Left ventricle myocardium inferior (tissue), 1 donor: ENCODE results near the gene DMRT1. TPM values are rescaled to one million over a fixed set of nuclear protein-coding genes. Genes with fewer than 3 reads are reported as not detected.

Source experiments
- DNase-seq: peaks from one replicate; pipeline ENCODE4 v3.0.0-alpha.2; 2020
- H3K27ac ChIP-seq: fragments of 200-600 bp; replicated peaks from 2 replicates; pipeline ENCODE4 v1.8.0; 2021
- H3K27me3 ChIP-seq: fragments of 200-600 bp; 2 replicates; pipeline ENCODE4 v1.8.0; 2021; ENCODE audit warnings: low read depth
- H3K36me3 ChIP-seq: fragments of 200-600 bp; 2 replicates; pipeline ENCODE4 v1.8.0; 2021
- H3K4me1 ChIP-seq: fragments of 200-600 bp; 2 replicates; pipeline ENCODE4 v1.8.0; 2021
- H3K4me3 ChIP-seq: fragments of 200-600 bp; 2 replicates; pipeline ENCODE4 v1.8.0; 2021; ENCODE audit warnings: mild to moderate bottlenecking, moderate library complexity
- H3K9me3 ChIP-seq: fragments of 200-600 bp; replicated peaks from 2 replicates; pipeline ENCODE4 v1.8.0; 2021
- intact Hi-C: fragments of 100-400 bp; cut with micrococcal nuclease; formaldehyde crosslinking; loops from one replicate; pipeline ENCODE4 v1.11.0; 2022
- total RNA-seq: library from RNA; stranded (reverse); fragmentation: NEBNext Ultra II Directional; extraction: Animal tissue kit (Norgen Biotek cat#: 25700); gene quantifications from one replicate; pipeline ENCODE4 v1.2.1, GENCODE V29; 2021
- TF ChIP-seq, protein P1 (sequence below): fragments of 200-600 bp; IDR thresholded peaks from 2 replicates; pipeline ENCODE4 v1.8.0; 2021; ENCODE audit warnings: antibody characterized with exemption, mild to moderate bottlenecking, borderline replicate concordance
- donor health status: DM: no; HTN: yes; CAD: no; lungs with severe emphysema.

Gene DMRT1
- total RNA-seq, 1 donor from 2014 or later: not detected

- TF ChIP-seq, protein P1, sequence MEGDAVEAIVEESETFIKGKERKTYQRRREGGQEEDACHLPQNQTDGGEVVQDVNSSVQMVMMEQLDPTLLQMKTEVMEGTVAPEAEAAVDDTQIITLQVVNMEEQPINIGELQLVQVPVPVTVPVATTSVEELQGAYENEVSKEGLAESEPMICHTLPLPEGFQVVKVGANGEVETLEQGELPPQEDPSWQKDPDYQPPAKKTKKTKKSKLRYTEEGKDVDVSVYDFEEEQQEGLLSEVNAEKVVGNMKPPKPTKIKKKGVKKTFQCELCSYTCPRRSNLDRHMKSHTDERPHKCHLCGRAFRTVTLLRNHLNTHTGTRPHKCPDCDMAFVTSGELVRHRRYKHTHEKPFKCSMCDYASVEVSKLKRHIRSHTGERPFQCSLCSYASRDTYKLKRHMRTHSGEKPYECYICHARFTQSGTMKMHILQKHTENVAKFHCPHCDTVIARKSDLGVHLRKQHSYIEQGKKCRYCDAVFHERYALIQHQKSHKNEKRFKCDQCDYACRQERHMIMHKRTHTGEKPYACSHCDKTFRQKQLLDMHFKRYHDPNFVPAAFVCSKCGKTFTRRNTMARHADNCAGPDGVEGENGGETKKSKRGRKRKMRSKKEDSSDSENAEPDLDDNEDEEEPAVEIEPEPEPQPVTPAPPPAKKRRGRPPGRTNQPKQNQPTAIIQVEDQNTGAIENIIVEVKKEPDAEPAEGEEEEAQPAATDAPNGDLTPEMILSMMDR: no peak
- Histone ChIP-seq H3K27ac (no peak overlapping the region), H3K9me3 (no peaks in the 10 kb centered on the region), H3K4me1 (no peaks in the 10 kb centered on the region), H3K27me3 (peaks cover 94% of the 10 kb centered on the region), H3K4me3 (no peak overlapping the region), H3K36me3 (no peaks in the 10 kb centered on the region)
- DNase-seq: no peak
- intact Hi-C loops: loop anchor here (10.0 kb wide), 1 partner anchor 105 kb away; no protein-coding TSS in a partner anchor
Observed at GRCh38 chr9:899440-900184, 58.1 kb downstream of the DMRT1 start.

DNA sequence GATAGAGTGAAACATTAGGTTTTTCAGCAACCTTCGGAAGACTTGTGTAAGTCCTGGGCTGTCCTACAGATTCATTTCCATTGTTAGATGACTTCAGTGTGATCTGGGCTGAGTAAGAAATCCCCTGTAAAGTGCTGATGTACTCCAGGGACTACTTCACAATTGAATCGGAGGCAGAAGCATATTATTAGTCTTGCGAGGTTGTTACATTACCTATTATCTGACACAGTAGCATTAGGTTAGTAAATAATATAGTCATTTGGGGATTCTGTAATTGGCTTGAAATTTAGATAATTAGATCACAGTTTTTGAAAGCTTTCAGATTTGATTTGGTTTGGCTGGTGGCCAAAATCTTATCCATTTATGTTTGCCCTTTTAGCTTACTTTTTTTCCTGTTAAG, 62.4 kb downstream of the DMRT1 start:
- Histone ChIP-seq H3K4me3 (no peak overlapping the region), H3K36me3 (no peaks in the 10 kb centered on the region), H3K4me1 (no peaks in the 10 kb centered on the region), H3K27ac (no peak overlapping the region), H3K27me3 (peaks cover 99% of the 10 kb centered on the region), H3K9me3 (no peaks in the 10 kb centered on the region)
- intact Hi-C loops: no loop called here
- no peak for DNase-seq
- TF ChIP-seq, protein P1: no peak

- H3K27ac ChIP-seq: no peak overlapping the region
- no peak for DNase-seq
- intact Hi-C loops: no loop called here
- no peaks in the 10 kb centered on the region for H3K36me3 ChIP-seq
- TF ChIP-seq, protein P1: no peak
- no peaks in the 10 kb centered on the region for H3K4me1 ChIP-seq
- no peak overlapping the region for H3K4me3 ChIP-seq
- peaks cover 99% of the 10 kb centered on the region for H3K27me3 ChIP-seq
- no peaks in the 10 kb centered on the region for H3K9me3 ChIP-seq
Observed at GRCh38 chr9:905906-906305, 64.4 kb downstream of the DMRT1 start.

DNA sequence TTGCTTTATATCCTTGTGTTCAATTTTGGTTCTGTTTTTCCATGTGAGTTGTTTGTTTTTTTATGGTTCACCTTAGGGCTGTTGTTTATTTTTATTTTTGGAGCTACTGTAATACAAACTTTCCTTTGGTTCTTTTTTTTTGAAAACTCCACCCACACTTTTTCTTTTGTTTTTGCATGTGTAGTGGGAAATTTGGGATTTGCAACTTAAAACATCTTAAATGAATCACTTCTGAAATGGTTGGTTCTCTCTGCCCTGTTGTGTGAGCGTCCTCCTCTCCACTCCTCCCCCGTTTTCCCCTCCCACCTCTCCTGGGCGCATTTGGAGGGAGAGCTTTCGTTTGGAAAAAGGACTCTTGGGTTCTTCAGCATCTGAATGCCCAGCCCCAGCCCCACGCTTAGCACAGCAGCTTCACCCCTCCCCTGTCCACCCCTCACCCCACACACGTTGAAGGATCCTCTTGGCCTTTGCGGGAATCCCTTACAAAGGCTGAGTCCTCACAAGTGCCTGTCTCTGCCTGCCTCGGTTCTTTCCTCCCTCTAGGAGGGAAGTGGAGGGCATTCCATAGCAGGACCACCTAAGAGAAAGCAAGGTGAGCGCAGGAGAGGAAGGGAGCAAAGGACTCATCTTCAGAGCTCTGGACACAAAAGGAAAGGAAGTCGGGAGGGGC, 67.2 kb downstream of the DMRT1 start:
- TF ChIP-seq, protein P1: no peak
- peaks cover 98% of the 10 kb centered on the region for H3K27me3 ChIP-seq
- H3K4me3 ChIP-seq: no peak overlapping the region
- no peaks in the 10 kb centered on the region for H3K4me1 ChIP-seq
- no peak overlapping the region for H3K27ac ChIP-seq
- H3K36me3 ChIP-seq: no peaks in the 10 kb centered on the region
- DNase-seq: no peak
- no peaks in the 10 kb centered on the region for H3K9me3 ChIP-seq
- intact Hi-C loops: no loop called here

DNA sequence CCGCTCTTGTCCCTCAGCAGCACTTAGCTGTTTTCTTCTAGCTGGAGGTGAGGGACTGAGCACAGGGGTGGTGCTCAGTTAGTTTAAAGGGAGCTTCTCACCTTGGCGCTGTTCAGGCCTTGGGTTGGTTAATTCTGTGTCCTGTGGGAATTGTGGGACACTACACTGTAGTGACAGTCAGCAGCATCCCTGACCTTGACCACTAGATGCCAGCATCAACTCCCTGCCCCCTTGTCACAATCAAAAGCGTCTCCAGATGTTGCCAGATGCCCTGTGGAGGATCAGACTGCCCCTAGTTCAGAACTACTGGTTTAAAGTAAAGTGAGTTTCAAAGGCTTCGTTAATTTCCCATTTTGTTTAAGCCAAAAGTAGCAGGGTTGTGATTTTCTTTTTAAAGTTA, 69.5 kb downstream of the DMRT1 start:
- H3K36me3 ChIP-seq: no peaks in the 10 kb centered on the region
- TF ChIP-seq, protein P1: no peak
- no peaks in the 10 kb centered on the region for H3K9me3 ChIP-seq
- intact Hi-C loops: no loop called here
- H3K4me3 ChIP-seq: no peak overlapping the region
- H3K27me3 ChIP-seq: peaks cover 97% of the 10 kb centered on the region
- no peak for DNase-seq
- H3K4me1 ChIP-seq: no peaks in the 10 kb centered on the region
- H3K27ac ChIP-seq: no peak overlapping the region
